RPMI8226 (cell line): ENCODE data around the gene SMAD7.

Experiments
- DNase-seq: peaks from one replicate; pipeline ENCODE4 v3.0.0-alpha.2; 2015

Gene SMAD7

DNA sequence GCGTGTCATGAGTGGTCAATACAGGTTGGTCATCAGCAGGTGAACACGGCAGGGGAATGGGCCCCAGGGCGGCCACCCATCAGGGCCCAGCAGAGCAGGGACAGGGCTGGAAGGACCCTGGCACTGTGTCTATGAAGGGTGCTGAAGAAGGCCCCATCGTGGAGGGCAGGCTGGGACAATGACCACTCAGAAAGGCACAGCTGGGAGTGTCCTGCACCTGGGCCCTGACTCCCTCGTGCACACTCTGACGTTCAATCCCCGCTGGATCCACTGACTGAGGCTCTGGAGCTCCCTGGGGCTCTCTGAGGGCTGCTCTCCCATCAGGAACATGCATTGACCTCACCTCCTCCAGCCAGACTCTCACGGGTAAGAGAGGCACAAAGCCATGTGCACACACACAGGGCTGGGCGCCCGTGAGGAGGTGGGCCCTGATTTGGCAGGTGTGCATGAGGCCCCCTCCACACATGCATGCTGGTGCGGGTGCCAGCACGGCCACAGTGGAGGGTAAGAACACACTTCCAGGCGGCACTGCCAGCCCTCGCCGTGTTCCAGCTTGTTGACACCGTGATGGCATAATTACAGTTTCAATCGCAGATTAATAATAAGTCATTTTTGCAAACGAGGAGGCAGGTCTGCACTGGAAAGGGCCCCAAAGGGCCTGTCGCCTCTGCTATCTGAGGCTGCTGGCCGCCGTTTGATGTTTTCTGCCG is 58.5 kb downstream of the SMAD7 start:
- no peak for DNase-seq

DNA sequence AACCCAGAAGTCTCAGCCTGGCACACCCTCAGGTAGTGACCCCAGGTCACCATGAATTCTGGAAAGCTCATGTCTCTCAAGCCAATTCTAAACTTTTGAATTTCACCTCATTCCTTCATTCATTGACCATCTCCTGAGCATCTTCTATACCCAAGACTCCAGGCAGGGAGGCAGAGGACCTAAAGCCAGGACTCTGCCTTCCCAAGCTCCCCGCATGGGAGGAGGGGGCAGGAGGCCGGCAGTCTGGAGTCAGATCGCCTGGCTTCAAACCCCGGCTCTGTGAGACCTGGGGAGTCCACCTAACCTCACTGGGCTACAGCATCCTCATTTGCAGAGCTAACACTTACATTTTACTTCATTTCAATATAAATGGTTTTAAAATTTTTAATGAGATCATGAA is 59.0 kb downstream of the SMAD7 start:
- DNase-seq: no peak

DNA sequence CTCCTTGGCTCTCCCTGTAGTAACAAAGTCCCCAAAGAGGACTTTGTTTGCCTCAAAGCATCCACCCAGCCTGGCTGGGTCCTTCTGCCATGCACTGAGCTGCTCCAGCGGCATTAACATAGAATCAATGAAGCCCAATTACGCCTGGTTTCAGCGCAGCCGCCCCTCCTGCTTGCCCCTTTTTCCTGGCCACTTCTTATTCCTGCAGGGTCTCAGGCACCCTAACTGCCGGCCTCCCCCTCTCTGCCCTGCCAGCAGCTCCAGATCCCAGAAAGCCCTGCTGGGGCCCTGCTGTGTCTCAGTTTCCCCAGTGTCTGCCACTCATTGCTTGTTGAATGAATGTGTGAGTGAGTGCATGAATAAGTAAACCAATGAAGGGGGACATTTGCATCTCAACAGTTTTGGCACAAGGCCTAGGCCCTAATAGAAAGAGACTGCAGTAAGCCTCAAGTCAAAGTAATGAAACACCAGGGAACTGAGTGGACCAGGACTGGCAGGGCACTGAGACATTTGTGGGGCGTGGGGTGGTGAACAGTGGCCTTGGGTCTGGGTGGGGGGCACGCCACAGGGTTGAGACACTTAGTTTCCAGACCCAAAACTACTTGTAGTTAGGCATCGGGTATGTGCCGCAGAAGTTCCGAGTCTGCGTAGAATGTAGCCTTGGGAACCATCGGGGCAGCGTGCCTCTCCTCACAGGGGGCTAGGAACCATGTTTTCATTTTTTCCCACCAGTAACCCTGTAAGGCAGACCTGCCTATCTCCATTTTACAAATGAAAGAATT is 60.6 kb downstream of the SMAD7 start:
- no peak for DNase-seq

DNA sequence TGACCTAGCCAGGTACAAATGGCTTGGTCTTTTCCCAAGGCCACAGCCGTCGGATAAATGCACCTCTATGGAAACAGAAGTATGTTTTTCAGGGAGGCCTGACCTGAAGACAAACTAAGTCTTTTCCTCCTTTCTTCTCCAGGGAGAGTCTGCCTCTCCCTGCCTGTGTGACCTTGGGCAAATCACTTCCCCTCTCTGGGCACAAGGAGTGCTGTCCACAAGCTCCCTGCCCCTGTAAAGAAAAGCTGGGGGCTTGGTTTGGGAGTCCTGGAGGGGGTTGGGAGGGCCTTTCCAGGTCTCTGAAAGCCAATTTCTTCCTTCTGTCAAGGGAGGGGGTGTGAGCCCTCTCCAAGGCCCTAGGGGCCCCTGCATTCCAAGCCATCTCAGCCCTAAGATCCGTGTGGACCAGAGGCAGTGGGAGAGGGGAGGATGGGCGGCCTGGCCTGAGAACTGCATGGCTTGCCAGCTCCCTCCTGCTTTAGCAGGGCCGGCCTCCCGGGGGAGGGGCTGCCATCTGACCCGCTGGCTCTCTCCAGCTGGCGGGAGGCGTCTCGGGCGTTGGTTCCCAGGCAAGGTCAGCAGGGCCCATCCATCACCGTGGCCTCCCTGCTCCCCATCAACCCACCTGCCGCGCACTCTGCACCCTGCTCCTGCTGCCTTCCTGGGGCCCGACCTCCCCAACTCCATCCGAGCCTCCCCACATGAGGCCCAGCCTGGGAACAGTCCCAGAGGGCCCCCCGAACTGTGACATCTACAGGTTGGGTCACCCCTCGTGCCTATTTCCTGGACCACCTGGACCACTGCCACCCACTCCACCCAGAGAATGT is 61.4 kb downstream of the SMAD7 start:
- no peak for DNase-seq

- DNase-seq: no peak
Measured at GRCh38 chr18:48888773-48889080, 62.0 kb downstream of the SMAD7 start.

GRCh38 chr18:48887905-48888772 is 62.6 kb downstream of the SMAD7 start:
- DNase-seq: no peak

DNA sequence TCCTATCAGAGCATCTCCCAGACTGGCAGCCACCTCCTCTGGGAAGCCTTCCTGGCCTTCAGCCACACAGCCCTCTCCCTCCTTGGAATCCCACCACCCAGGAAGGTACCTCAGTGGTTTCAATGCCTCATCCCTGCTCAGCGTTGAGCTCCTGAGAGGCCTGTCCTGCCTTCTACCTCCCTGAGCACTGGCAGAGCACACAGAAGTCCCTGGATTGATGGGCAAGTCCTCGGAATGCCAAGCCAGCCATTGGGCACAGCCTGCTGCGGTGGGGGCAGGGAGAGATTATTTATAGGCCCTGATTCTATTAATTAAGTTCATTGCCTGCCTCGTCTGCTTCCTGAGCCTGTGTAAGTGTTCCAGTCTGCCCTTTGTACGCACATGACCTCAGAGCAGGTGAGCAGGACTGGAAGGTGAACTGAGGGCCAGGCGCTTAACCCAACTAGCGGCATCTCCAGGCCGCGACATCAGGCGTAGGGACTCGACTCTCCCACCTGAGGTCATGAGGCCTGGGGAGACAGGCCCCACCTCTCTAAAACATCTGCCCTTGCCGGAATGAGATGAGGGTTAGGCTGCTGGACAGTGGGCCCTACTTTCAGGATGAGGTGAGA is 63.4 kb downstream of the SMAD7 start:
- no peak for DNase-seq

DNA sequence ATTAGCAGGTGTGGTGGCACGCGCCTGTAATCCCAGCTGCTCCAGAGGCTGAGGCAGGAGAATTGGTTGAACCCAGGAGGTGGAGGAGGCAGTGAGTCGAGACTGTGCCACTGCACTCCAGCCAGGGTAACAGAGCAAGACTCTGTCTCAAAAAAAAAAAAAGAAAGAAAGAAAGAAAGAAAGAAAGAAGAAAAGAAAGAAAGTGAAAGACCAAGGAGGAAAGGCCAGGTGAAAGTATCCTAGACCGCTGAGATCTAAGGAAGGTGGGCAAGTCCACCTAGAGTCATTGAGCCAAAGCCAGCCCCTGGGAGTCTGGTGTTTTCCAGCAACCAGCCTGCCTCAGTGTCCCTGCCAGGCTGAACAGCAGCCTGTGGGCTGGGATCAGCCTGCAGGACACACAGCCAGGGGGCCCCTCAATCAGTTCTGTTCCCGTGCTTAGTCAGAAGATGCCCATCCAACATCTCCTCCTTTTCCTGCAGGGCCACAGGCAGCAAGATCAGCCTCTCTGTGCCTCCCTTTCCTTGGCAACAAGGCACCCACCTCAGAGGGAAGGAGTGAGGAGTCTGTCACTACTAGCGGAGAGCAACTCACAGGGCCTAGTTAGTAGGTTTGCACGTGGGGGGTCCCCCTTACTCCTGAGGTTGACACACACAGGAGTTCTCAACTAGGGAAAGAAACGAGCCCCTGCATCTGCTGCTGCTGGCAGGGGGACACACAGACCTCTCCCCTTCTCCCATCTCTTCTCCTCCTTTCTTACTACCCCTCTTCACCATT is 64.1 kb downstream of the SMAD7 start:
- no peak for DNase-seq

GRCh38 chr18:48885924-48886400 is 64.8 kb downstream of the SMAD7 start:
- DNase-seq: no peak

DNA sequence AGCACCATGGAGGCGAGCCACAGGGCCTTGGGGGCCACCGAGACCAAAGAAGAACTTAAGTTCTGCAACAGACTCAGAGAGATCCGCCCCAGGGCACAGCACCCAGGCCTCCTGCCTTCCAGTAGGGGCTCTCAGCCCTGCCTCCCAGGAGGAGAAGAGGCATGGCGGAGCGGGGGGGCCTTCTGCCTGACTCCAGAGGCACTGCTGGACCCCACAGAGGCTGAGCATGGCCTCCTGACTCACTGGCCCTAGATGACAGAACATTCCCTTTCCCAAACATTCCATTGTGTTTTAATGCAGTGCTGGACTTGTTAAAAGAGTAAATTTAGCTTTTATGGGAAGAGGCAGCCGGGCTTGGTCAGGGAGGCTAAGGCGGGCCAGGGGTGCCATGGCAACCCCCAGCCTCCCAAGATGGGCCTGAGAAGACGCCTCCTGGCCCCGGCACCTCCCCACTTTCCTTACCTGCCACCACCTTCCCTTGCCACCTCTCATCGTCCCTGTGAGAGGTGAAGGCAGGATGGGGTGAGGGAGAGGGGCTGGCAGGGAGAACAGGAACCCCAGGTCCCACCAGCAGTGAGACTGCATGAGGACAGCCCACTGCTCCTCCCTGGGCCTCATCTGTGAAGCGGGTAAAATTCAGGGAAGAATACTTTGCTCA is 65.4 kb downstream of the SMAD7 start:
- DNase-seq: no peak

DNA sequence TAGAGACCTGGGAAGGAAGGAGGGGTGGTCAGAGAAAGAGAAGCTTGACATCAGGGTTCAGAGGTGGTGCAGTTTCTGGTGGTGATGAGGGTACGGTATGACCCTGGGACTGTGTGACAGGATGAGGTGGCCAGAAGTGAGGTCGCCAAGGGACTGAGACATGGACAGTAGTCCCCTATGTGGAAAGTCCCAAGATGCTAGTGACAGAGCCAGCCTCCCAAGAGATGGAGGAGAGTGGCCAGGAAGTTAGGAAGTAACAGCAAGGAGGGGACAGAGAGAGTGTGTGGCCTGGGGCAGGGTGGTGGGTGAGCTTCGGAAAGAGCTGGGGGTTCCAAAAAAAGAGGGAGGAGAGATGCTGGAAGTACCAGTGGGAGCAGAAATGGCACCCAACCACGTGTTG is 66.0 kb downstream of the SMAD7 start:
- no peak for DNase-seq

- no peak for DNase-seq
Measured at GRCh38 chr18:48884306-48884705, 66.5 kb downstream of the SMAD7 start.

DNA sequence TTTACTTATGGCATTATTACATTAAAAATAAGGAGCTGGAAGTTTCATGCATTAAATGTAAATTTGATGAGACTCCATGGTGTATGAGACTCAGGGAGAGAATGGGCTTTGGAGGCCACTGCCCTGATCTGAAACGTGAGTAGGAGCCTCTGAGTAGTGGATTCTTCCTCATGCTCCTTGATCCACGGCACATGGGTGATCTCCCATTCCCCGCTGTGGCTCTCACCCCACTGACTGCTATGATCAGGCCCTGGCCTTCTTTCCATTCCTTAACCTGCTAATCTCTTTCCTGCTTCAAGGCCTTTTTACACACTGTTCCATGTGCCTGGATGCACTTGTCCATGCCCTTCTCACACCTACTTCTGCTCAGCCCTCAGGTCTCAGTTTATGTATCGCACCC is 68.4 kb downstream of the SMAD7 start:
- DNase-seq: no peak

GRCh38 chr18:48880931-48881330 is 69.8 kb downstream of the SMAD7 start:
- no peak for DNase-seq

GRCh38 chr18:48879008-48879431 is 71.7 kb downstream of the SMAD7 start:
- no peak for DNase-seq

- no peak for DNase-seq
Measured at GRCh38 chr18:48878471-48878870, 72.3 kb downstream of the SMAD7 start.

DNA sequence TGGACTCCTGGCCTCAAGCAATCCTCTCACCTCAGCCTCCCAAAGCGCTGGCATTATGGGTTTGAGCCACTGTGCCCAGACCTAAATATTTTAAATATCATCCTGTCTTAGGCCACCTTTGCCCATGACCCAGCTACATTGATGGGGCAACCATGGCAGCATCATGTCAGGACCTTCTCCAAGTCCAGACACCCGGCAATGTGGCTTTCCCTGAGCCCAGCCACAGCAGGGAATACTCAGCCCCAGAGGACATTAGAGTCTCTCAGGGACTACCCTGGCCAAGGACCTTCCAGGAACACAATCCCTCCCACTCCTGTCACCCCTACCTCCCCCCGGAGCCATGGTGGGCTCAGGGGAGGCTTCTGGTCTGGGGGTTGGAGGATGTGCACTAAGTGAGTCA is 72.8 kb downstream of the SMAD7 start:
- no peak for DNase-seq

DNA sequence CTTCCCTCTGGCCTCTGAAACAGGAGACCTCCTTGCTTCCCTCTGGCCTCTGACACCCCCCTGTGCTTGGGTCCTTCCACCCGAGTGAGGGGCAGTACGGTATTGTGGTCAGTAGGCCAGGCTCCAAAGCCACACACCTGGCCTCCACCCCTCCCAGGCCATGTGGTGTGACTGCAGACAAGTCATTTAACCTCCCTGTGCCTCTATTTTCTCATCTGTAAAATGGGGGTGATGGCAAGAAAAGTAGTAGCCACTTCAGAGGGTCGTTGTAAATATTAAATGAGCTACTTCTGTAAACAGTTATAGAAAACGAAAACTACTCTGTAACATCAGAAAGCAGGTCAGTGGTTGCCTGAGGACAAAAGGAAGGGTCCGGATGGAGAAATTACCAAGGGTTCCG is 74.2 kb downstream of the SMAD7 start:
- no peak for DNase-seq

- no peak for DNase-seq
Measured at GRCh38 chr18:48875942-48876511, 74.7 kb downstream of the SMAD7 start.

- no peak for DNase-seq
Measured at GRCh38 chr18:48875314-48875941, 75.3 kb downstream of the SMAD7 start.
